ENCODE data around the gene TTLL13. TPM values are rescaled to one million over a fixed set of nuclear protein-coding genes. Genes with fewer than 3 reads are reported as not detected.
A peak's percentile ranks its signal among the peaks of the same experiment; 100 is the strongest.

The TTLL13 gene
- total and polyA plus RNA-seq, 2 of the 8 experiments (the other 6 are each of a cell fraction or from before 2014, with no cell fraction given) = 0.03 TPM; not detected in 1

GRCh38 chr15:90232196-90232595 is 17.2 kb upstream of the TTLL13 start:
- Histone ChIP-seq H3K56ac (replicated peaks; ENCODE audit: insufficient read length, low read depth, low read length) (no peak overlapping the region), H3K18ac (ENCODE audit: extremely low read depth, low read length) (no peak overlapping the region), H2BK5ac (ENCODE audit: low read depth, low read length) (no peak overlapping the region), H3K79me2 (ENCODE audit: control insufficient read depth in 1 of 2, insufficient read depth in 2 of 2, low read length in 2 of 2) (no peaks in the 10 kb centered on the region), H3K79me1 (ENCODE audit: low read depth, low read length) (peaks cover 6% of the 10 kb centered on the region), H3K27me3 (replicated peaks in 1 of 4; ENCODE audit: control insufficient read depth in 3 of 4, extremely low read depth in 1 of 4, insufficient read depth in 3 of 4, low read length in 3 of 4) (no peaks in the 10 kb centered on the region), H3K23me2 (ENCODE audit: low read depth, low read length) (peaks cover 5% of the 10 kb centered on the region), H3K4ac (replicated peaks; ENCODE audit: insufficient read length, low read depth, low read length) (no peak overlapping the region), H4K5ac (ENCODE audit: insufficient read length, low read depth, low read length) (no peak overlapping the region), H2BK20ac (ENCODE audit: low read length) (no peak overlapping the region), H3K36me3 (ENCODE audit: control insufficient read depth in 2 of 4, insufficient read depth in 4 of 4, low read length in 3 of 4) (peaks cover 3 to 22% (median 12%) of the 10 kb centered on the region in 4 experiments; a peak in 6 of 8 replicates), H3K4me1 (replicated peaks in 1 of 4; ENCODE audit: control insufficient read depth in 3 of 4, insufficient read depth in 4 of 4, low read length in 3 of 4) (peaks cover 0 to 6% (median under 1%) of the 10 kb centered on the region in 4 experiments; a peak in 4 of 7 replicates), H3K14ac (ENCODE audit: insufficient read length) (no peak overlapping the region), H4K91ac (replicated peaks; ENCODE audit: insufficient read length, low read length) (no peak overlapping the region), H2AFZ (ENCODE audit: low read length) (no peak overlapping the region), H3K9ac (replicated peaks in 1 of 4; ENCODE audit: extremely low read depth in 1 of 4, low read depth in 3 of 4, low read length in 3 of 4) (no peak overlapping the region), H3K9me3 (ENCODE audit: insufficient read depth in 2 of 2, low read depth in 1 of 2, low read length in 1 of 2) (no peaks in the 10 kb centered on the region), H4K20me1 (replicated peaks in 1 of 2; ENCODE audit: control insufficient read depth in 1 of 2, insufficient read depth in 2 of 2, low read length in 2 of 2) (peaks cover 0 to 6% of the 10 kb centered on the region in 2 experiments), H2BK15ac (ENCODE audit: low read length) (0 out of 2 replicates have a peak overlapping the region, but pooled peaks have one; percentile 46), H3K4me3 (ENCODE audit: extremely low read depth in 1 of 4, insufficient read depth in 2 of 4, low read depth in 3 of 4, low read length in 4 of 4) (no peak overlapping the region), H3K4me2 (ENCODE audit: insufficient read depth in 1 of 2, low read depth in 2 of 2, low read length in 2 of 2) (peak overlapping the region in 1 of 2 experiments; percentile 57; a peak in 1 of 4 replicates), H2BK120ac (replicated peaks; ENCODE audit: low read depth, low read length) (no peak overlapping the region), H3K23ac (ENCODE audit: insufficient read length) (no peak overlapping the region), H2BK12ac (ENCODE audit: low read depth, low read length) (no peak overlapping the region), H2AK5ac (ENCODE audit: low read depth, low read length) (no peak overlapping the region), H3K27ac (ENCODE audit: low read depth, low read length) (no peak overlapping the region), H4K8ac (ENCODE audit: extremely low read depth, insufficient read depth, low read length) (no peak overlapping the region)
- DNase-seq (ENCODE audit: low read depth in 1 of 2, low spot score in 2 of 2) (no peak), FAIRE-seq (no peak)
- TF ChIP-seq BRCA1 (IDR thresholded peaks at IDR 0.05; ENCODE audit: low read depth, low read length) (no peak), KDM5A (IDR thresholded peaks at IDR 0.05; ENCODE audit: low read length) (no peak), CBX8 (IDR thresholded peaks at IDR 0.05; ENCODE audit: borderline replicate concordance, low read depth, low read length) (no peak), HDAC6 (IDR thresholded peaks at IDR 0.05; ENCODE audit: low read depth, low read length) (no peak), POLR2AphosphoS5 (IDR thresholded peaks at IDR 0.05; ENCODE audit: low read depth, low read length) (no peak)
- ChIA-PET POLR2A (ENCODE audit: partially characterized antibody) (interaction anchor here (2.0 to 2.9 kb wide), 3 partner anchors 12 to 31 kb away, joined by 5 to 12 read pairs (median 10); partner anchors contain the start of genes SEMA4B and TTLL13), CTCF (ENCODE audit: partially characterized antibody) (interaction anchor here (0.6 to 4.6 kb wide), 19 partner anchors 11 to 1860 kb away, joined by 3 to 47 read pairs (median 5); partner anchors contain the start of genes IDH2 and TTLL13)
- WGBS, 2 experiments (ENCODE audit: extremely low coverage in 1 of 2, insufficient coverage in 1 of 2, insufficient read length in 1 of 2, insufficient replicate concordance in 2 of 2, low coverage in 1 of 2, low lambda C conversion rate in 2 of 2, missing lambda C conversion rate in 1 of 2) = 89% methylated on average over 13 of the region's 13 CpGs; no CpG with 5 or more reads in 1 of the 2 experiments
